Epithelial cell of esophagus (primary cell): ENCODE data around the gene ZGPAT.

ENCODE experiments used
- DNase-seq: peaks from one replicate; pipeline ENCODE4 v3.0.0; 2010; ENCODE audit warnings: low read depth
- H3K4me3 ChIP-seq: 2 replicates; pipeline ENCODE4 v1.5.1; 2011; ENCODE audit warnings: mild to moderate bottlenecking, low read length, control low read depth
- CTCF ChIP-seq: IDR thresholded peaks from 2 replicates; pipeline ENCODE4 v1.5.1; 2011; ENCODE audit warnings: low read depth, mild to moderate bottlenecking, low read length, control low read depth, inconsistent platforms; ENCODE audit not compliant: insufficient read depth; ENCODE audit errors: missing control alignments

ZGPAT gene

GRCh38 chr20:63756648-63756991, 48.8 kb downstream of the ZGPAT start:
- H3K4me3 ChIP-seq, result no peak overlapping the region
- no peak for TF ChIP-seq CTCF
- DNase-seq, result no peak

GRCh38 chr20:63758152-63758551, 50.3 kb downstream of the ZGPAT start:
- no peak for TF ChIP-seq CTCF
- DNase-seq, result no peak
- no peak overlapping the region for H3K4me3 ChIP-seq

- H3K4me3 ChIP-seq, result no peak overlapping the region
- no peak for TF ChIP-seq CTCF
- DNase-seq, result no peak
Observed at GRCh38 chr20:63759377-63759901, 51.6 kb downstream of the ZGPAT start.

- DNase-seq, result no peak
Observed at GRCh38 chr20:63765082-63765873, 57.4 kb downstream of the ZGPAT start.

DNA sequence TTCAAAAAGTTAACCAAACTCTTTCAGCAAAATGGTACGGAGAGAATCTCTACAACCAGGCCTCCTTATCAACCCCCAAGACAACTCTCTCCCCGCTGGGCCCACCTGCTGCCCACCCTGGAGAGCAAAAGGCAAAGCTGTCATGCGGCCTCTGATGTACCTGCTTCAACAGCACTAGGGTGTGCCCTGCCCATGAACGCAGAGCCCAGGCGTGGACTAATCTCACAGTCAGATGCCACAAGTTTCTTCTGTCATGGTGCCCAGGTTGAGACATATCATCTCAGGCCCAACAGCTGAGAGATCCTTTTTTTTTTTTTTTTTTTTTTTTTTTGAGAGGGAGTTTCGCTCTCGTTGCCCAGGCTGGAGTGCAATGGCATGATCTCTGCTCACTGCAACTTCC, 58.1 kb downstream of the ZGPAT start:
- no peak for DNase-seq
- H3K4me3 ChIP-seq, result no peak overlapping the region
- TF ChIP-seq CTCF, result no peak

More at GRCh38 chr20:63765082-63765873, 57.4 kb downstream of the ZGPAT start:
- no peak for TF ChIP-seq CTCF
- H3K4me3 ChIP-seq, result no peak overlapping the region

DNA sequence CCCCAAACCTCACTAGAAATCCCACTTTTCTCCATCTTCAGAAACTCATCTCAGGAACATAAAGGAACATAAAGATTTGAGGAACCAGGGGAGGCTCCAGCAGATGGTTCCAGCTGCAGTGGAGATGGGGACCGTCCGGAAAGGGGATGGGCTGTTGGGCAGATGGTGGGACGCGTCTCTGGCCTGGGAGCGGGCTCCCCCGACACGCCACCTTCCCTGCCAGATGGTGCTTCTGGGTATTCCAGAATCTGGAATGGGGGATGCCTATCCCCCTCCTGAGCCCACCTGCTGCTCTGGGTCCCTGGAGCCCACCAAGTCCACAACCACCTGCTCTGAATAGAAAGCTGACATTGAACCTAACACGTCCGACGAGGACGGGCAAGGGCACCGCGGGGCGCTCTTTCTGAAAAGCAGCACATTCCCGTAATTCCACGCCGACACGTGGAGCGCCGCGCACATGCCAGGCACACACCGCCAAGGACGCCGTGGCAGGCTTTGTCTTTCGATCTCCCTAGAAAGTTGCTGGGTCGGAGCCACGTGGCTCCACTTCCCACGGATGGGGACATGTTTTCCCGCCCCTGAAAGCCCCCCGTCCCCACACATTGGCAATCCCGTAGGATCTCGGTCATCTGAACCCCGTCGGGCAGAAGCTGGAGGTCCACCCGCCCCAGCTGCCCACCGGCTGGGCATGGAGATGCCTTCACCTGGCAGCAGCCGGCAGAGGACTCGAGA, 59.0 kb downstream of the ZGPAT start:
- no peak overlapping the region for H3K4me3 ChIP-seq
- DNase-seq, result no peak
- no peak for TF ChIP-seq CTCF
